Parathyroid adenoma (tissue), 2 donors: ENCODE measurements around the gene DOP1A.

Source experiments
- H2AFZ ChIP-seq: fragments of 300-600 bp; sonication (generic); one replicate; pipeline ENCODE4 v1.7.0; 2017; ENCODE audit warnings: antibody characterized with exemption, mild to moderate bottlenecking
- H3K27ac ChIP-seq: fragments of 300-600 bp; sonication (generic); one replicate; pipeline ENCODE4 v1.7.0; 2017
- H3K27me3 ChIP-seq: fragments of 300-600 bp; sonication (generic); one replicate; pipeline ENCODE4 v1.7.0; 2017; ENCODE audit warnings: low read length; ENCODE audit not compliant: control insufficient read depth, insufficient read depth
- H3K36me3 ChIP-seq: fragments of 300-600 bp; sonication (generic); one replicate; pipeline ENCODE4 v1.7.0; 2017; ENCODE audit warnings: low read length; ENCODE audit not compliant: control insufficient read depth, insufficient read depth
- H3K4me1 ChIP-seq: fragments of 300-600 bp; sonication (generic); one replicate; pipeline ENCODE4 v1.7.0; 2017; ENCODE audit warnings: control low read depth
- H3K4me2 ChIP-seq: fragments of 300-600 bp; sonication (generic); one replicate; pipeline ENCODE4 v1.7.0; 2017; ENCODE audit warnings: low read length
- H3K4me3 ChIP-seq: fragments of 300-600 bp; sonication (generic); one replicate; pipeline ENCODE4 v1.7.0; 2017; ENCODE audit warnings: low read depth, low read length
- H3K79me2 ChIP-seq: fragments of 300-600 bp; sonication (generic); one replicate; pipeline ENCODE4 v1.7.0; 2017; ENCODE audit warnings: control low read depth
- H3K9ac ChIP-seq: fragments of 300-600 bp; sonication (generic); one replicate; pipeline ENCODE4 v1.7.0; 2017; ENCODE audit warnings: mild to moderate bottlenecking
- H3K9me3 ChIP-seq: fragments of 300-600 bp; sonication (generic); one replicate; pipeline ENCODE4 v1.7.0; 2017; ENCODE audit warnings: low read length; ENCODE audit not compliant: control insufficient read depth
- TF ChIP-seq, protein P1 (sequence below): fragments of 300-600 bp; sonication (generic); IDR thresholded peaks from one replicate; pipeline ENCODE4 v1.7.0; 2017; ENCODE audit warnings: antibody characterized with exemption, mild to moderate bottlenecking
- donor health status: primary hyperparathyroidism.

DOP1A gene

DNA sequence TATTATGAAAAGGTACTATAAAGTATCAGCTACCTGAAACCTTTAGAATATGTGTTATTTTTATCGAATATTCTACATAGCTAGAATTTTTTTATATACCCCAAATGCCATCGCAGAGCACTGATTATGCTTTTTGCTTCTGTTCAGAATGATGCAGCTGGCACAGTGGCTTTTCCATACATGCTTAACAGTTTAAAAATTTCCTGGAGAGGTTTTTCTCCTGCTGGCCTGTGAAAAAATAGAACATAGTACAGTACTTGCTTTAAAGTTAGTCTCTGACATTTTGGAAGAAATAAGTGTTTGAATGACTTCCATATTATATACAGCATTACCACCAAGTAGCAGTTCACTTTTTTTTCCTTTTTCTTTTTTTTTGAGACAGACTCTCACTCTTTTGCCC, 5.3 kb downstream of the DOP1A start:
- no peak overlapping the region for H3K27ac ChIP-seq
- no peaks in the 10 kb centered on the region for H3K9me3 ChIP-seq
- no peak overlapping the region for H3K4me2 ChIP-seq
- no peaks in the 10 kb centered on the region for H3K36me3 ChIP-seq
- H3K9ac ChIP-seq, result no peak overlapping the region
- H3K4me1 ChIP-seq, result peaks cover 5% of the 10 kb centered on the region
- H3K4me3 ChIP-seq, result no peak overlapping the region
- H3K27me3 ChIP-seq, result no peaks in the 10 kb centered on the region
- peaks cover 54% of the 10 kb centered on the region for H3K79me2 ChIP-seq
- TF ChIP-seq, protein P1, sequence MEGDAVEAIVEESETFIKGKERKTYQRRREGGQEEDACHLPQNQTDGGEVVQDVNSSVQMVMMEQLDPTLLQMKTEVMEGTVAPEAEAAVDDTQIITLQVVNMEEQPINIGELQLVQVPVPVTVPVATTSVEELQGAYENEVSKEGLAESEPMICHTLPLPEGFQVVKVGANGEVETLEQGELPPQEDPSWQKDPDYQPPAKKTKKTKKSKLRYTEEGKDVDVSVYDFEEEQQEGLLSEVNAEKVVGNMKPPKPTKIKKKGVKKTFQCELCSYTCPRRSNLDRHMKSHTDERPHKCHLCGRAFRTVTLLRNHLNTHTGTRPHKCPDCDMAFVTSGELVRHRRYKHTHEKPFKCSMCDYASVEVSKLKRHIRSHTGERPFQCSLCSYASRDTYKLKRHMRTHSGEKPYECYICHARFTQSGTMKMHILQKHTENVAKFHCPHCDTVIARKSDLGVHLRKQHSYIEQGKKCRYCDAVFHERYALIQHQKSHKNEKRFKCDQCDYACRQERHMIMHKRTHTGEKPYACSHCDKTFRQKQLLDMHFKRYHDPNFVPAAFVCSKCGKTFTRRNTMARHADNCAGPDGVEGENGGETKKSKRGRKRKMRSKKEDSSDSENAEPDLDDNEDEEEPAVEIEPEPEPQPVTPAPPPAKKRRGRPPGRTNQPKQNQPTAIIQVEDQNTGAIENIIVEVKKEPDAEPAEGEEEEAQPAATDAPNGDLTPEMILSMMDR, result no peak
- H2AFZ ChIP-seq, result no peak overlapping the region

DNA sequence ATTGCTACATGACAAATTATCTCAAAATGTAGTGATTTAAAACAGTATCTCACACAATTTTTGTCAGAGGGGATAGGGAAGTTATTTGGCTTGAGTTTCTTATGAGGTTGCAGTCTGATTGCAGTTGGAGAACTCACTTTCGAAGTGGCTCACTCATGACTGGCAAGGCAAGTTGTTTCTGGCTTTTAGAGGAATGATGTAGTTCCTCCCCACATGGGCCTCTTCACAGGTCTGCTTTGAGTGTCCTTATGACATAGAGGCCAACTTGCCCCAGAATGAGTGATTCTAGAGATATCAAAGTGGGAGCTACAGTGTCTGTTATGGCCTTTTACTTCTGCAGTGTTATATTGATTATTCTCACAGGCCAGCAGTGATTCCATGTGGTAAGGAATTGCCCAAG, 6.1 kb downstream of the DOP1A start:
- peaks cover 59% of the 10 kb centered on the region for H3K79me2 ChIP-seq

DNA sequence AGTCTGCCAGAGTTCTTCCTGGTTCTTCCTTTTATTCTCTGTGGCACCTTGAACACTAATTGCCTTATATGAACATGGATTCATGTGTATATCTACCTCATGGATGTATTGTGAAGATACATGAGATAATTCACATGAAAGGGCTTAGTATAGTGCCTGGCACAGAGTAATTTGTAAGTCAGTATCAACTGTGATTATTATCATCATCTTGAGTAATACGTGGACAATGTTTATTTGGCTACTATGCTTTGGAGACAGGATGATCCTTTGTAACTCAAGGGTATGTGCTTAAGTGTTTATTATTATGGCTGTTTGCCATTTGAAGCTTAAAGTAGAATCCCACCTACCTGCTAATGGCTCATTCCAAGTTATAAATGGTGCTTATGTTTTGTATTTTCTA, 16.0 kb downstream of the DOP1A start:
- Histone ChIP-seq H3K4me3 (no peak overlapping the region), H3K4me2 (no peak overlapping the region), H2AFZ (no peak overlapping the region), H3K9me3 (no peaks in the 10 kb centered on the region), H3K27ac (no peak overlapping the region), H3K9ac (no peak overlapping the region), H3K4me1 (no peaks in the 10 kb centered on the region), H3K79me2 (peaks cover 47% of the 10 kb centered on the region), H3K27me3 (no peaks in the 10 kb centered on the region), H3K36me3 (no peaks in the 10 kb centered on the region)
- TF ChIP-seq, protein P1, result no peak

More for the DNA sequence above, 6.1 kb downstream of the DOP1A start:
- Histone ChIP-seq H3K4me1 (peaks cover 4% of the 10 kb centered on the region), H3K4me3 (no peak overlapping the region), H3K9ac (no peak overlapping the region), H3K9me3 (no peaks in the 10 kb centered on the region), H3K4me2 (no peak overlapping the region), H2AFZ (no peak overlapping the region), H3K27ac (no peak overlapping the region), H3K36me3 (no peaks in the 10 kb centered on the region), H3K27me3 (no peaks in the 10 kb centered on the region)
- TF ChIP-seq, protein P1, result no peak

DNA sequence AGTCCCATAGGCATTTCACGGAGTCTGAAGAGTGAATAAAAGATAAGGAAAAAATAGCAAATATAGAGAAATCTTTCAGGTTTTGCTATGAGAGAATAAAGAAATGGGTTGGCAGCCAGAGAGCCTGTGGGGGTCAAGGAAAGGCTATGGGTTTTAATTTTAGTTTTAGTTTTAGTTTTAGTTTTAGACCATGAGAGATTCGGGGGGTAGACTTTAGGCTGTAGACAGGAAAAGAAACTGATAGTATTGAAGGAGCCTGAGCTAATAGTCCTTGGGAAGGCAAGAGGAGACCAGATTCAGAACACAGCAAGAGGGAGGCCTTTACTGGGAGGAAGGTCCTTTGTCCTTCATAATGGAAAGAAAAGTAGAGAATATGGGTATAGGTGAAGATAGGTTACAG, 19.3 kb downstream of the DOP1A start:
- Histone ChIP-seq H2AFZ (no peak overlapping the region), H3K9me3 (no peaks in the 10 kb centered on the region), H3K4me2 (no peak overlapping the region), H3K79me2 (peaks cover 26% of the 10 kb centered on the region), H3K36me3 (no peaks in the 10 kb centered on the region), H3K9ac (no peak overlapping the region), H3K4me3 (no peak overlapping the region), H3K27ac (no peak overlapping the region), H3K27me3 (no peaks in the 10 kb centered on the region), H3K4me1 (no peaks in the 10 kb centered on the region)
- TF ChIP-seq, protein P1, result no peak

DNA sequence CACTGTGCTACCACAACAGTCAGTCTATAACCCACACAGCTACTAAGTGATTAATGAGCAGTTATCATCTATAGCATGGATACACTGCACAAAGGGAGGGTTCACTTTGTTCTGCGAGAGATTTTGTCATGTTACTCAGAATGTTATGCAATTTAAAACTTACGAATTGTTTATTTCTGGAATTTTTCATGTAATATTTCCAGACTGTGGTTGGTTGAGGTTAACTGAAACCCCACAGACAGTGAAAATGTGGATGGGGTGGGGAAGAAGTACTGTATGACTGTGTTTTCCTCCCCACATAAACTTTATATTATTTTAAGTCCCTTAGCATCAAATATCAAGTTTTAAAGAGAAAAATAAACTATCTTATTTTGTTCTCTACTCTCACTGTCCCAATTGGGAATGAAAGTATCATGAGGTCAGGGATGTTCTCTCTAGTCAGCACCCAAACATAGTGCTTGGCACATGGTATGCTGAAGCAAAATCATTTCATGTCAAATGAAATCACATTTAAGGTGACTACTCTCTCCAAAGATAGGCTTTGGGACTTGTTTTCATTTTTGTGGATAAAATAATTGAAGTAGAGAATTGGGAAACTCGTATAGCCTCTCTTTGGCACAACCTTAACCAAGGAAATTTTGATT, 25.4 kb downstream of the DOP1A start:
- Histone ChIP-seq H2AFZ (no peak overlapping the region), H3K27ac (no peak overlapping the region), H3K27me3 (no peaks in the 10 kb centered on the region), H3K9me3 (no peaks in the 10 kb centered on the region), H3K36me3 (no peaks in the 10 kb centered on the region), H3K79me2 (peaks cover 7% of the 10 kb centered on the region), H3K9ac (no peak overlapping the region), H3K4me2 (no peak overlapping the region), H3K4me3 (no peak overlapping the region), H3K4me1 (peaks cover 6% of the 10 kb centered on the region)
- TF ChIP-seq, protein P1, result no peak
